Measurements from ENCODE around the gene ART5. TPM values are rescaled to one million over a fixed set of nuclear protein-coding genes. Genes with fewer than 3 reads are reported as not detected.
A peak's percentile ranks its signal among the peaks of the same experiment; 100 is the strongest.

ART5 gene
- total and polyA plus RNA-seq, 2 experiments from 2014 or later: 44.9 to 58.7 TPM

GRCh38 chr11:3669742-3670183 lies 28.0 kb upstream of the ART5 start:
- no peaks in the 10 kb centered on the region for H3K27me3 ChIP-seq
- no peaks in the 10 kb centered on the region for H3K9me3 ChIP-seq (ENCODE audit: low read depth)
- peak overlapping the region; percentile 68 for H3K27ac ChIP-seq
- no peak overlapping the region for H3K4me3 ChIP-seq
- DNase-seq (ENCODE audit: low read depth in 1 of 2, low spot score in 1 of 2): peak in 1 of 2 donors; percentile 52
- peaks cover 15% of the 10 kb centered on the region for H3K36me3 ChIP-seq
- TF ChIP-seq, protein P1, sequence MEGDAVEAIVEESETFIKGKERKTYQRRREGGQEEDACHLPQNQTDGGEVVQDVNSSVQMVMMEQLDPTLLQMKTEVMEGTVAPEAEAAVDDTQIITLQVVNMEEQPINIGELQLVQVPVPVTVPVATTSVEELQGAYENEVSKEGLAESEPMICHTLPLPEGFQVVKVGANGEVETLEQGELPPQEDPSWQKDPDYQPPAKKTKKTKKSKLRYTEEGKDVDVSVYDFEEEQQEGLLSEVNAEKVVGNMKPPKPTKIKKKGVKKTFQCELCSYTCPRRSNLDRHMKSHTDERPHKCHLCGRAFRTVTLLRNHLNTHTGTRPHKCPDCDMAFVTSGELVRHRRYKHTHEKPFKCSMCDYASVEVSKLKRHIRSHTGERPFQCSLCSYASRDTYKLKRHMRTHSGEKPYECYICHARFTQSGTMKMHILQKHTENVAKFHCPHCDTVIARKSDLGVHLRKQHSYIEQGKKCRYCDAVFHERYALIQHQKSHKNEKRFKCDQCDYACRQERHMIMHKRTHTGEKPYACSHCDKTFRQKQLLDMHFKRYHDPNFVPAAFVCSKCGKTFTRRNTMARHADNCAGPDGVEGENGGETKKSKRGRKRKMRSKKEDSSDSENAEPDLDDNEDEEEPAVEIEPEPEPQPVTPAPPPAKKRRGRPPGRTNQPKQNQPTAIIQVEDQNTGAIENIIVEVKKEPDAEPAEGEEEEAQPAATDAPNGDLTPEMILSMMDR (IDR thresholded peaks at IDR 0.05; ENCODE audit: low read depth, low read length): no peak
- peaks cover 9% of the 10 kb centered on the region for H3K4me1 ChIP-seq (ENCODE audit: low read depth)

DNA sequence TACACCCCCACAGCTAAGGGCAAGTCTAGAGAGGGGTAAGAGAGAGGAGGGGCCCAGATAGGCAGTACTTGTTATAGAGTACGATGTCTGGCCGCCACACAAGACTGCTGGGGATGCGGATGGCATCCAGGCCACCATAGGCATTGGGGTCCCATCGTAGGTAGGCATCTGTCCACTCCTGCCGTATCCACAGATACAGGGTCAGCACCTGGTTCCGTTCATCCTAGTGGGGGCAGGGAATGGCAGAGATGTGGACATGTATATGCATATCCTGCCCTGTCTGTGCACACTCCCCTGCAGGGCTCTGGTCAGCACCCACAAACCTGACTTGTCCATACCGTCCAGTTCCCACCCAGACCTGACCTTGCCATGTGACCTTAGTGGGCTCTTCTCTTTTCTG lies 27.3 kb upstream of the ART5 start:
- H3K9me3 ChIP-seq (ENCODE audit: low read depth): no peaks in the 10 kb centered on the region
- peaks cover 9% of the 10 kb centered on the region for H3K4me1 ChIP-seq (ENCODE audit: low read depth)
- no peaks in the 10 kb centered on the region for H3K27me3 ChIP-seq
- no peak overlapping the region for H3K4me3 ChIP-seq
- TF ChIP-seq, protein P1 (IDR thresholded peaks at IDR 0.05; ENCODE audit: low read depth, low read length): no peak
- peaks cover 9% of the 10 kb centered on the region for H3K36me3 ChIP-seq
- peak overlapping the region; percentile 68 for H3K27ac ChIP-seq
- no peak for DNase-seq (ENCODE audit: low read depth in 1 of 2, low spot score in 1 of 2)

DNA sequence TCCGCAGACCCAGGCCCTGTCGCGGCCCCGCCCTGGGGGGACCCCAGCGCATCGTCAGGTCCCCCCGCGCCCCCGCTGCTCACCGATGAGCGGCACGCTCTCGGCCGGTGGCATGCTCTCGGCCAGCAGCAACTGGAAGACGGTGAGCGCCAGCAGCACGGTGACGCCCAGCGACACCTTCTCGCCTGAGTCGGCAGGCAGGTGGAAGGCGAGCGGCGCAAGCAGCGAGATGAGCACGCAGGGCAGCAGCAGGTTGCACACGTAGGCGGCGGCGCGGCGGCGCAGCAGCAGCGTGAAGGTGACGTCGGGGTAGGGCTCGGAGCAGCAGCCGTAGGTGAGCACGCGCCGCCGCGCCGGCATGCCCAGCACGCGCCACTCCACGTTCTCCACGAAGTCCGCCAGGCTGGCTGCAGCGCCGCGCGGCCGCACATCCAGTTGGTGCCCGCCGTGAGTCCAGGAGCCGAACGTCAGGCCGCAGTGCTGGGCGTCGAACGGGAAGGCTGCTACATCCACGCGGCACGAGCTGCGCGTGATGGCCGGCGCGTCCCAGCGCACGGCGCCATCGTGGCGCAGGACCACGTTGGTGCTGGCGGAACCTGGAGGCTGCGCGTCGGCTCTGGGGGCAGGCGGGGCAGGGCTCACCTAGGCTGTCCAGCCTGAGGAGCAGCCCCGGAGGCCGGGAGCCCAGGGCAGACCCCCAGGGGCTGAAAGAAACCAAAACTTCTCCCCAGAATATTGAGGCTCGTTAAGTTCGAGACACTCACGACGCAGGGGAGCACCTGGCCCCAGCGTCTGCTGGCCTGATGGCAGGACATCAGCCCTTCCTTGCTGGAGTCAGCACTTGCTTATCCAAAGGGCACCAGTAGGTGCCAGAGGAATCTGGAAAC lies 25.6 kb upstream of the ART5 start:
- Histone ChIP-seq H3K27me3 (no peaks in the 10 kb centered on the region), H3K9me3 (ENCODE audit: low read depth) (no peaks in the 10 kb centered on the region), H3K4me3 (no peak overlapping the region), H3K36me3 (no peaks in the 10 kb centered on the region), H3K27ac (no peak overlapping the region), H3K4me1 (ENCODE audit: low read depth) (peaks cover 9% of the 10 kb centered on the region)
- DNase-seq (ENCODE audit: low read depth in 1 of 2, low spot score in 1 of 2): no peak
- TF ChIP-seq, protein P1 (IDR thresholded peaks at IDR 0.05; ENCODE audit: low read depth, low read length): no peak

DNA sequence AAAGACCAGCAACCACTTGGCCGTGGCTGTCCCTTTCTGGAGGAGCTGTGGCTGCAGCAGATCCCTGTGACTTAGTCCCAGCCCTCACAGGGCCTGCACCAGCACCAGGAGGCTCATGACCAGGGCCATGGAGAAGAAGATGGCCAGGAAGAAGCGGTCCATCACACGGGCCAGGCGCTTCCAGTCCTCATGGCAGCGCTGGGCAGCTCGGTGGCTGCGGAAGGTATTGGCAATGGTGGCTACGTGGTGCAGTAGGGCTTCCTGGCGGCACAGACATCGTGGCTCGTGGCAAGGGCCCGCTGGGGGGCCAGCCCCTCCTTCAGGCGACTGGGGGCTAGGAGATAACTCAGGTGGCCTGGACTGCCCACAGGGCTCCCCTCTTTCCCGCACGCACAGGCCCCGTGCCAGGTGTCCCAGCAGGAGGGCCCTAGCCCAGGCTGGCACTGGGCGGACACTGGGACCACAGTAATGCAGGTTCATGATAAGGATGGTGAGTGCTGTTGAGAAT lies 24.3 kb upstream of the ART5 start:
- no peak overlapping the region for H3K27ac ChIP-seq
- no peaks in the 10 kb centered on the region for H3K9me3 ChIP-seq (ENCODE audit: low read depth)
- no peaks in the 10 kb centered on the region for H3K27me3 ChIP-seq
- TF ChIP-seq, protein P1 (IDR thresholded peaks at IDR 0.05; ENCODE audit: low read depth, low read length): no peak
- H3K4me3 ChIP-seq: no peak overlapping the region
- DNase-seq (ENCODE audit: low read depth in 1 of 2, low spot score in 1 of 2): no peak
- H3K36me3 ChIP-seq: no peaks in the 10 kb centered on the region
- peaks cover 9% of the 10 kb centered on the region for H3K4me1 ChIP-seq (ENCODE audit: low read depth)

GRCh38 chr11:3665336-3666022 lies 23.7 kb upstream of the ART5 start:
- H3K36me3 ChIP-seq: no peaks in the 10 kb centered on the region

More at GRCh38 chr11:3665336-3666022, 23.7 kb upstream of the ART5 start:
- Histone ChIP-seq H3K27ac (no peak overlapping the region), H3K4me3 (no peak overlapping the region), H3K4me1 (ENCODE audit: low read depth) (peaks cover 9% of the 10 kb centered on the region), H3K9me3 (ENCODE audit: low read depth) (no peaks in the 10 kb centered on the region), H3K27me3 (no peaks in the 10 kb centered on the region)
- DNase-seq (ENCODE audit: low read depth in 1 of 2, low spot score in 1 of 2): no peak
- TF ChIP-seq, protein P1 (IDR thresholded peaks at IDR 0.05; ENCODE audit: low read depth, low read length): no peak

Data from cardiac muscle cell (in vitro differentiated cells and primary cell).